ENCODE data around the gene SIRT6.
"Not testable (repeated sequence)": the region's sequence is repeated elsewhere in the genome, so short reads cannot be mapped to it uniquely, and the experiment has no call there.

Gene SIRT6

GRCh38 chr19:4199699-4200293, 17.4 kb upstream of the SIRT6 start:
- no peak for DNase-seq (ENCODE audit: low read depth in 2 of 2)

- no peak for DNase-seq (ENCODE audit: low read depth in 2 of 2)
These were observed 16.2 kb upstream of the SIRT6 start for GRCh38 chr19:4198467-4199126.

GRCh38 chr19:4197625-4198466, 15.5 kb upstream of the SIRT6 start:
- DNase-seq (ENCODE audit: low read depth in 2 of 2): no peak

GRCh38 chr19:4197228-4197624, 14.9 kb upstream of the SIRT6 start:
- DNase-seq (ENCODE audit: low read depth in 2 of 2): no peak

GRCh38 chr19:4196587-4197148, 14.3 kb upstream of the SIRT6 start:
- DNase-seq (ENCODE audit: low read depth in 2 of 2): no peak

GRCh38 chr19:4196009-4196408, 13.6 kb upstream of the SIRT6 start:
- DNase-seq (ENCODE audit: low read depth in 2 of 2): no peak

GRCh38 chr19:4194353-4194752, 12.0 kb upstream of the SIRT6 start:
- no peak for DNase-seq (ENCODE audit: low read depth in 2 of 2)

- DNase-seq (ENCODE audit: low read depth in 2 of 2): not testable (repeated sequence)
These were observed 10.2 kb upstream of the SIRT6 start for GRCh38 chr19:4192537-4192936.

GRCh38 chr19:4189641-4190040, 7.3 kb upstream of the SIRT6 start:
- no peak for DNase-seq (ENCODE audit: low read depth in 2 of 2)

- DNase-seq (ENCODE audit: low read depth in 2 of 2): no peak
These were observed 5.2 kb upstream of the SIRT6 start for GRCh38 chr19:4187313-4188122.

- peak; percentile 32 to 55 for DNase-seq (ENCODE audit: low read depth in 2 of 2)
These were observed 4.0 kb upstream of the SIRT6 start for GRCh38 chr19:4186087-4186993.

- no peak for DNase-seq (ENCODE audit: low read depth in 2 of 2)
These were observed 3.2 kb upstream of the SIRT6 start for GRCh38 chr19:4185413-4186086.

- no peak for DNase-seq (ENCODE audit: low read depth in 2 of 2)
These were observed 2.5 kb upstream of the SIRT6 start for GRCh38 chr19:4184718-4185352.

GRCh38 chr19:4183967-4184717, 1.8 kb upstream of the SIRT6 start:
- no peak for DNase-seq (ENCODE audit: low read depth in 2 of 2)

GRCh38 chr19:4181053-4181508, 1.3 kb downstream of the SIRT6 start:
- no peak for DNase-seq (ENCODE audit: low read depth in 2 of 2)

- DNase-seq (ENCODE audit: low read depth in 2 of 2): no peak
These were observed 3.4 kb downstream of the SIRT6 start for GRCh38 chr19:4178990-4179389.

- no peak for DNase-seq (ENCODE audit: low read depth in 2 of 2)
These were observed 5.2 kb downstream of the SIRT6 start for GRCh38 chr19:4177146-4177545.

- no peak for DNase-seq (ENCODE audit: low read depth in 2 of 2)
These were observed 6.8 kb downstream of the SIRT6 start for GRCh38 chr19:4175669-4175931.

Data from stimulated activated CD8-positive, alpha-beta memory T cell treated with anti-CD3 and anti-CD28 coated beads, Interleukin-15, amount 100 ng/mL, for 4 hours (primary cell).